HG03521 (cell line): Measurements from ENCODE around the gene ZNF611.
"Not testable (repeated sequence)": the region's sequence is repeated elsewhere in the genome, so short reads cannot be mapped to it uniquely, and the experiment has no call there.

ENCODE experiments used
- ATAC-seq: cut with Tn5 transposase; IDR thresholded peaks from one replicate; pipeline ENCODE4 v1.9.1; 2021; ENCODE audit warnings: mild to moderate bottlenecking, moderate library complexity; ENCODE audit not compliant: unreplicated experiment

ZNF611 gene

DNA sequence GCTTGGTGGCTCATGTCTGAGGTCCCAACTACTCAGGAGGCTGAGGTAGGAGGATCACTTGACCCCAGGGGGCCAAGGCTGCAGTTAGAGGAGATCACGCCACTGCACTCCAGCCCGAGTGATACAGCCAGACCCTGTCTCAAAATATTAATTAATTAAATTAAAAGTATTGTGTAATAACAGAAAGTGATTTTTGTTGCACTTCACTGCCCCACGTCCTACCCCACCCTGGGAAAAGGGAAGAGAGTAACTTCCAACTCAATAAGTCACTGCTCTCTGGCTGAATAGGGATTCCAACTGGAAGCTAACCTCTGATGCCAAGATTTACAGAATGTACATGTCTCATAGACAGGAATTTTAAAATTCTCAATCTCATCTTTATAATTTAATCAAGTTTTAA, 47.2 kb downstream of the ZNF611 start:
- no peak for ATAC-seq

DNA sequence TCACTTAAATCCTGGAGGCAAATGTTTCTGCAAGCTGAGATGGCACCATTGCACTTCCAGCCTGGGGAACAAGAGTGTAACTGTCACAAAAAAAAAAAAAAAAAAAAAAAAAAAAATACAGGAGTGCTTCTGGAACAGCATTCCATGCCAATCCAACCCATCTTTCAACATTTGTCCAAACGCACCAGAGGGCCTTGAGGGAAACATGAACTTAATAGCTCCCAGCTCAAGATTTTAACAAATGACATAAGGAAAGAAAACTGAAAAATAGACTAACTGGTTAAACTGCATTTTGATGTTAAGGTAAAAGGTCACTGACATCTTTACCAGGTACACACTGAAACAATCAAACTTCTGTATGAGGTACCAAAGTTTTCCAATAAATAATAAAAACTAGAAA, 49.0 kb downstream of the ZNF611 start:
- no peak for ATAC-seq

DNA sequence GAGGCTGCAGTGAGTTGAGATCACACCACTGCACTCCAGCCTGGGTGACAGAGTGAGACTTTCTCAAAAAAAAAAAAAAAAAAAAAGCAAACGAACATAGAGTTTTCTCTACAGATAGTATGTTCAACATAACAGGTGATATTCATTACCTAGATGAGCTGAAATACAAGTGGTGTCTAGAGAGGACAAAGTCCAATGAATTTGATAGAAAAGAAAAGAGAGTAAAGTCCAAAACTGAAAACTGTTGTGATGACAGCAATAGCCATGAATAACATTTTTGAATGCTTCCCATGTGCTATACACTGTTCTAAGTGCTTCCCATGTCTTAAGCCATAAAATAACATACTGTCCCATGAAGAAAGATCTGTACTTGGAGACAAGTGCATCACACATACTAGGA, 53.6 kb downstream of the ZNF611 start:
- ATAC-seq: not testable (repeated sequence)

DNA sequence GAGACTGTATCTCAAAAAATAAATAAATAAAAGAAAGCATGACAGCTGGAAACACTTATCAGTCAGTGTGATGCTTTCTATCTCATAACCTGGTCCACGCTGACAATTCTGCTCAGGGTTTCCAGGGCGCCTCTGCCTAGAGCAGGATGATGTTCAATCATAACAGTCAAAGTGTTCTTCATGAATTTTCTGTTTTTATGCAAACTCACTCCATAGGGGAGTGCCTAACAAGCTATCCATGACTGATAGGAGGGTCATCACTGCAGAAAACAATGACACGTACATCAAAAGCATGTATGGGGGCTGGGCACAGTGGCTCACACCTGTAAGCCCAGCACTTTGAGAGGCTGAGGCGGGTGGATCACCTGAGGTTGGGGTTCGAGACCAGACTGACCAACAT, 55.2 kb downstream of the ZNF611 start:
- ATAC-seq: no peak

DNA sequence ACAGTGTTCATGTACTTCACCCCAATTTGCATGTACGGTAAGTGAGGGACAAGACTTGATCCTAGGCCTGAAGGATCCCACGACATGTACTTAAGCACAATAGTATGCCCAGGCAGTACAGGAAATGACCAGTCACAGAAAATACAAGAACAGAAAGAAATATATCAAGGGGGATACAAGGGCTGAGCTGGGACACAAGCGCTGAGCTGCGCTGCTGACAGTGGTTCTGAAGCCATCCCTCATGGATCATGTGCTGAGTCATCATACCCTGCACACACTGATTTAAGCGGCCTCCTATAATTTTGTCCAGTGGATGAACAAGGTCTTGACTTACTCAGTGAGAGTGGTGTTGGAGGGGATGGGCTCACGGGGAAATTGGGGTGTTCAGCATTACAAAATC, 59.6 kb downstream of the ZNF611 start:
- not testable (repeated sequence) for ATAC-seq

- ATAC-seq: no peak
These were observed 61.8 kb downstream of the ZNF611 start for GRCh38 chr19:52673014-52673413.

DNA sequence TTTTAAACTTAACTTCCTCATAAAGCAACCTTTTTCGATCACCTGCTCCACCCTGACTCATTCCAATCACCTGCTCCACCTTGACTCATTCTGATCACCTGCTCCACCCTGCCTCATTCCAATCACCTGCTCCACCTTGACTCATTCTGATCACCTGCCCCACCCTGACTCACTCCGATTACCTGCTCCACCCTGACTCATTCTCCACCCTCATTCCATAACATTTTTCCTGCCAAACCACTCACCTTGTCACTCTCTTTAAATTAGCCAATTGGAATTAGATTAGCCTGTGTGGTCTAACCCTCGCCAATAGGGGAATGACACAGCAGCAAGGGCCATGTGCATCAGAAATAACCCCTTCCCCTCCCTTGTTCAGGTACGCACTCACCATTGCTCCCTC, 64.8 kb downstream of the ZNF611 start:
- no peak for ATAC-seq

DNA sequence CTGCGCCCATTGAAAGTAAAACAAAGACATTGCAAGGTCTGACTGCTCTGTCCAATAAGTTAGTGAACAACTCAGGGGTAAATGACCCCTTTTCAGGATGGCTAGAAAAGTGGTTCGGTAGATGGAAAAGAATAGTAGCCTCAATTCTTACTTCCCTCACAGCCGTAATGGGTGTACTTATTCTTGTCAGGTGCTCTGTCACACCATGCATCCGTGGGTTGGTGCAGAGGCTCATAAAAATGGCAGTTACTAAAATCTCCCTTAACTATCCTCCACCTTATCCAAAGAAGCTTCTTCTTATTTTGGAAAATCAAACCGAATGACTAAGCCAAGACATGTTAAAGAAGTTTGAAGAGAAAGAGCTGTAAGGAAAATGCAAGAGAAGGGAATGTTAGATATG, 65.3 kb downstream of the ZNF611 start:
- no peak for ATAC-seq

GRCh38 chr19:52667972-52668371, 66.9 kb downstream of the ZNF611 start:
- no peak for ATAC-seq

DNA sequence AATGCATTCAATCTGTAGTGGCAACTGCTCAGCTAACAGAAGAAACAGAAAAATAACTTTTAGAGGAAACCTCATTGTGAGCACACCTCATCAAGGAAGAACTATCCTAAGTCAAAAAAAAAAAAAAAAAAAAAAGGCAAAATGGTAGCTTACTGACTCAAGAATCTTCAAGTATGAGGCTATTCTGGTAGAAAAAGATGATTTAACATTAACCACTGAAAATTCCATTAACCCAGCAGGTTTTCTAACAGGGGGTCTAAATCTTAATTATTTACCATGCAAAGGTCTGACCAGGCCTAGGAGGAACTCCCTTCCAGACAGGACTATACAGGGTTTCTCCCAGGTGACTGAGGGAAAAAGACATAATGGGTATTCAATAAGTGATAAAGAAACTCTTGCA, 68.3 kb downstream of the ZNF611 start:
- no peak for ATAC-seq

DNA sequence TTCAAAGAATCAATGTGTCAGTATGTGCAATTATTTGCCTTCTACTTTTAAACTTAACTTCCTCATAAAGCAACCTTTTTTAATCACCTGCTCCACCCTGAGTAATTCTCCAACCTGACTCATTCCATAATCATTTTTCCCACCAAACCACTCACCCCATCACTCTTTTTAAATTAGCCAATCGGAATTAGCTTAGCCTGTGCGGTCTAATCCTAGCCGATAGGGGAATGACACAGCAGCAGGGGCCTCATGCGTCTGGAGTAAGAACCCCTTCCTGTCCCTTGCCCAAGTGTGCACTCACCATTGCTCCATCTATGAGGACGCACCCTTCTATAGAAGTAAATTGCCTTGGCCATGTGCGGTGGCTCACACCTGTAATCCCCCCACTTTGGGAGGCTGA, 69.3 kb downstream of the ZNF611 start:
- no peak for ATAC-seq

- ATAC-seq: no peak
These were observed 69.8 kb downstream of the ZNF611 start for GRCh38 chr19:52665027-52665426.

DNA sequence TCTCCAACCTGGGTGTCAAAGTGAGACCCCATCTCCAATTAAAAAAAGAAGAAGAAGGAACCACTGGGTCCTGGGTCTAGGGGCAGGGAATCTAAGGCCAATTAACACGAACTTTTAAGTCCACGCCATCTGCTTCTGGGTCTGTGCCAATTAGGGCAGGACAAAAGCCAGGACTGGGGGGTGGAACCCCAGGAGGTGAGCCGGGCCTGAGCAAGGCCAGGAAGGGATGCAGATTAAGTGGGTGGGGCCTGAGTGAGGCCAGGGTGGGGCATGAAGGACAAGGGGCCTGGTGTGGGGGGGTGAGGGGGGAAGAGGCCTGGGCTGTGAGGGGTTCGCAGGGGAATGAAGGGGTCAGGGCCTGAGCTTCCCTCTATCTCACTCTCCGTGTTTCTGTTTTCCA, 70.4 kb downstream of the ZNF611 start:
- no peak for ATAC-seq

GRCh38 chr19:52662631-52663030, 72.2 kb downstream of the ZNF611 start:
- ATAC-seq: no peak

- ATAC-seq: no peak
These were observed 73.9 kb downstream of the ZNF611 start for GRCh38 chr19:52660981-52661380.

DNA sequence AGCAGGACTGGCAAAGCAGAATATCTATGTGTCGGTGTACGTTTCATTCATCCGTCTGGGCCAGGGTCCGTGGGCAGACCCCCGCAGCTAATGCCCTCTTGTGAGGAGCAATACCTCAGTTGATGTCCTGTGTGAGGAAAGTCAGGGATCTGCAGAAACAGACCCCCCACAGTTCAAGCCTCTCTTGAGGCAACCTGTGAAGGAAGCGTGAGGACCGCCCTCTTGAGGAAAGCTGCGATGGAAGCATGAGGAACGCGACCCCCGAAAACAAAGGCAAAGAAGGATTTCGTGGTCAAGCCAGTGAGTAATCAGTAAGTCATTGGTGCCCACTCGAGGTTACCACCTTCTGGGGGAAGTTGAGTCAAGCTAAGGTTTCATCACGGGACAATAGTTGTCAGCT, 75.8 kb downstream of the ZNF611 start:
- ATAC-seq: no peak

DNA sequence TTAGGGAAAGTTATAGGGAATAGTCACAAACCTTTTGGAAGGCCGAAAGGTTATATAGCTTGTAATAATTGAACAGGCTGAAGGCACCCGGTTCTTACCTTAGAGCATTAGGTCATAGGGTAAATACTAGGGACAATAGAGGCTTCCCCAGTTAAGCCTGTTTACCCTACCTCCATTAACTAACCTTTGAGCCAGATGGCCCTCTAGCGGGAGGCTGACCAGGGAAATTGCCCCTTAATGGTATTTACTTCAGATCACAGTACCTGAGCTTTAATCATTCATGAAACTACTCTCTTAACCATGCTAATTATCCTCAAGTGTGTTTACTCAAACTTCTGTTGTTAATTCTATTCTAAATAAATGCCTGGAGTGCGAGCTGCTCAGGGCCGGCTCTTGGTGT, 76.2 kb downstream of the ZNF611 start:
- ATAC-seq: no peak

GRCh38 chr19:52653161-52653560, 81.7 kb downstream of the ZNF611 start:
- no peak for ATAC-seq
